Measurements from ENCODE around the gene PANK2.
"Not testable (repeated sequence)": the region's sequence is repeated elsewhere in the genome, so short reads cannot be mapped to it uniquely, and the experiment has no call there.

Gene PANK2

GRCh38 chr20:3901028-3901705, 12.0 kb downstream of the PANK2 start:
- DNase-seq (ENCODE audit: low read depth in 2 of 2), result no peak

GRCh38 chr20:3901706-3902440, 12.7 kb downstream of the PANK2 start:
- no peak for DNase-seq (ENCODE audit: low read depth in 2 of 2)

- no peak for DNase-seq (ENCODE audit: low read depth in 2 of 2)
Measured at GRCh38 chr20:3902446-3902845, 13.3 kb downstream of the PANK2 start.

GRCh38 chr20:3904224-3904623, 15.0 kb downstream of the PANK2 start:
- DNase-seq (ENCODE audit: low read depth in 2 of 2), result no peak

- DNase-seq (ENCODE audit: low read depth in 2 of 2), result no peak
Measured at GRCh38 chr20:3904857-3905256, 15.7 kb downstream of the PANK2 start.

GRCh38 chr20:3906744-3907721, 17.8 kb downstream of the PANK2 start:
- not testable (repeated sequence) for DNase-seq (ENCODE audit: low read depth in 2 of 2)

GRCh38 chr20:3908667-3909066, 19.5 kb downstream of the PANK2 start:
- DNase-seq (ENCODE audit: low read depth in 2 of 2), result no peak

GRCh38 chr20:3909952-3910366, 20.8 kb downstream of the PANK2 start:
- DNase-seq (ENCODE audit: low read depth in 2 of 2), result no peak

- DNase-seq (ENCODE audit: low read depth in 2 of 2), result no peak
Measured at GRCh38 chr20:3910853-3911252, 21.7 kb downstream of the PANK2 start.

- DNase-seq (ENCODE audit: low read depth in 2 of 2), result no peak
Measured at GRCh38 chr20:3911956-3912355, 22.8 kb downstream of the PANK2 start.

GRCh38 chr20:3914446-3914845, 25.3 kb downstream of the PANK2 start:
- no peak for DNase-seq (ENCODE audit: low read depth in 2 of 2)

GRCh38 chr20:3915691-3916090, 26.5 kb downstream of the PANK2 start:
- no peak for DNase-seq (ENCODE audit: low read depth in 2 of 2)

GRCh38 chr20:3916364-3916763, 27.2 kb downstream of the PANK2 start:
- no peak for DNase-seq (ENCODE audit: low read depth in 2 of 2)

- no peak for DNase-seq (ENCODE audit: low read depth in 2 of 2)
Measured at GRCh38 chr20:3919352-3919751, 30.2 kb downstream of the PANK2 start.

GRCh38 chr20:3922223-3922982, 33.2 kb downstream of the PANK2 start:
- DNase-seq (ENCODE audit: low read depth in 2 of 2), result no peak

- no peak for DNase-seq (ENCODE audit: low read depth in 2 of 2)
Measured at GRCh38 chr20:3922983-3923339, 33.8 kb downstream of the PANK2 start.

- no peak for DNase-seq (ENCODE audit: low read depth in 2 of 2)
Measured at GRCh38 chr20:3923818-3924217, 34.6 kb downstream of the PANK2 start.

GRCh38 chr20:3924304-3925112, 35.3 kb downstream of the PANK2 start:
- DNase-seq (ENCODE audit: low read depth in 2 of 2), result no peak

GRCh38 chr20:3925113-3925695, 36.0 kb downstream of the PANK2 start:
- DNase-seq (ENCODE audit: low read depth in 2 of 2), result no peak

- no peak for DNase-seq (ENCODE audit: low read depth in 2 of 2)
Measured at GRCh38 chr20:3925899-3926638, 36.9 kb downstream of the PANK2 start.

Data from stimulated activated CD8-positive, alpha-beta memory T cell treated with anti-CD3 and anti-CD28 coated beads, Interleukin-15, amount 100 ng/mL, for 4 hours (primary cell).